GM12875 (cell line): ENCODE measurements around the gene EPN3.

ENCODE experiments used
- H3K4me3 ChIP-seq: one replicate; pipeline ENCODE4 v1.5.1; 2011; ENCODE audit warnings: low read depth, low read length, control low read depth
- TF ChIP-seq, protein P1 (sequence below): IDR thresholded peaks from 2 replicates; pipeline ENCODE4 v1.5.1; 2011; ENCODE audit warnings: low read depth, mild to moderate bottlenecking, control low read depth, inconsistent platforms, low read length, moderate library complexity, borderline replicate concordance; ENCODE audit not compliant: insufficient read depth

Gene EPN3

DNA sequence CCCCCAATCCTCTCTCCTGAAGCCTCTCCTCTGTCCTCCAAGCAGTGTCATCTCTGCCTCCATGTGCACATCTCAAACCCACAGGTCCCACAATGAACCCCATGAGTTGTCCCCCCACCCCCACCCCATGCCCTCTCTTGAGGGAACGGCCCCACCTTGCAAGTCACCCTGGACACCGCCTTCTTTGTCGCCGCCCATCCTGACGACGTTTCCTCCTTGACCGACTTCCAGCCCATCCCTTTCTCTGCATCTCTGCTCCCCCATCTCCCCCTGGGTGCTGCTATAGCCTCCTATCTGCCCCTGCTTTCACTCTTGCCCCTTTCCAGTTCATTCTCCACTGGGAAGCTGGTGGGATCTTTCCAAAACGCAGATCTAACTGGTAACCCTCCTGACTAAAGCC is 12.8 kb downstream of the EPN3 start:
- TF ChIP-seq, protein P1, sequence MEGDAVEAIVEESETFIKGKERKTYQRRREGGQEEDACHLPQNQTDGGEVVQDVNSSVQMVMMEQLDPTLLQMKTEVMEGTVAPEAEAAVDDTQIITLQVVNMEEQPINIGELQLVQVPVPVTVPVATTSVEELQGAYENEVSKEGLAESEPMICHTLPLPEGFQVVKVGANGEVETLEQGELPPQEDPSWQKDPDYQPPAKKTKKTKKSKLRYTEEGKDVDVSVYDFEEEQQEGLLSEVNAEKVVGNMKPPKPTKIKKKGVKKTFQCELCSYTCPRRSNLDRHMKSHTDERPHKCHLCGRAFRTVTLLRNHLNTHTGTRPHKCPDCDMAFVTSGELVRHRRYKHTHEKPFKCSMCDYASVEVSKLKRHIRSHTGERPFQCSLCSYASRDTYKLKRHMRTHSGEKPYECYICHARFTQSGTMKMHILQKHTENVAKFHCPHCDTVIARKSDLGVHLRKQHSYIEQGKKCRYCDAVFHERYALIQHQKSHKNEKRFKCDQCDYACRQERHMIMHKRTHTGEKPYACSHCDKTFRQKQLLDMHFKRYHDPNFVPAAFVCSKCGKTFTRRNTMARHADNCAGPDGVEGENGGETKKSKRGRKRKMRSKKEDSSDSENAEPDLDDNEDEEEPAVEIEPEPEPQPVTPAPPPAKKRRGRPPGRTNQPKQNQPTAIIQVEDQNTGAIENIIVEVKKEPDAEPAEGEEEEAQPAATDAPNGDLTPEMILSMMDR = no peak
- H3K4me3 ChIP-seq = no peak overlapping the region

DNA sequence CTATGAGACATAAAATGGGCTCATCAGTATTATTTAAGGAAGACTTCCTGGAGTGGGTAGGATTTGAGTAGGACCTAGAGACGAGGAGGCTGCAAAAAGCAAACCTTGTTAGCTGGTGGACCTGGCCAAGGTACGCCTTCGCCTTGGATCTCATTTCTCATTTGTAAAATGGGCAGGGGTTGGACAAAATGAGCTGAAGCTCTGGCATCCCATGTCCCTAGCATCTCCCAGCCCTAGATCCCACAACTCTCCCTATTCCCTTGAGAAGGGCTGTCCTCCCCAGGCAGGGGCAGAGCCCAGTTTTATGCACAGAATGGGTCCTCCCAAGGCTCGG is 14.1 kb downstream of the EPN3 start:
- H3K4me3 ChIP-seq = no peak overlapping the region
- TF ChIP-seq, protein P1 = no peak

DNA sequence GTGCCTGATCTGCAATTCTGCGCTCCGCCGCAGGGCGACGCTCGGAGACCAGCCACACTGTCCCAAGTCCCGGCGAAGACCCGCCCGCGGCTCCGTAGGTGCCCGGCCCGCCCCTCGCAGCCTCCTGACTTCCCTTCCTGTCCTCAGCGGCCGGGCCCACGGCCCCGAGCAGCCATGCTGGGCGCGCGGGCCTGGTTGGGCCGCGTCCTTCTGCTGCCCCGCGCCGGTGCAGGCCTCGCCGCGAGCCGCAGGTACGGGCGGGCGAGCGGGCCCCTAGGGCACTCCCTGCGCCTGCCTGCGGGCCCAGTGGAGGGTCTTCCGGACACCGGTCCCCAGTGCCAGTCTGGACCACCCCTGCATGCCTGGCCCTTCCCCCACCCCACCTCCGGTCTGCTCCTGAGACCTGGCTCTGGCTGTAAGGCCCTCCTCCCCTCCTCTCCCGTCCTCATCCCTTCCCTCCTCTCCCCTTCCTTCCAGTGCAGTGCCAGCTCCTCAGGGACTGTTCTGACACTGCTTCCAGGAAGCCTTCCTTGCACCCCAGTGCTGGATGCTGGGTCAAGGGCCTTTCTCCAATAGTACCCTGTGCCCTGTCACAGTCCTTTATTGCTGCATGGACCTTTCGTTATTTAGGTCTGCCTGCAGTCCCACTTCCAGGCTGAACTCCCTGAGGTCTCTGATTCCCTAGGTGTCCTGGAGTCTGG is 14.7 kb downstream of the EPN3 start, which contains the start of gene SPATA20:
TSS of gene SPATA20 (plus strand) at position 140 of the 701 bp plus-strand sequence. CDS start at position 175, 35 bp downstream.
- H3K4me3 ChIP-seq = peak within 1 kb of the TSS; percentile 58
- TF ChIP-seq, protein P1 = peak; percentile 99

DNA sequence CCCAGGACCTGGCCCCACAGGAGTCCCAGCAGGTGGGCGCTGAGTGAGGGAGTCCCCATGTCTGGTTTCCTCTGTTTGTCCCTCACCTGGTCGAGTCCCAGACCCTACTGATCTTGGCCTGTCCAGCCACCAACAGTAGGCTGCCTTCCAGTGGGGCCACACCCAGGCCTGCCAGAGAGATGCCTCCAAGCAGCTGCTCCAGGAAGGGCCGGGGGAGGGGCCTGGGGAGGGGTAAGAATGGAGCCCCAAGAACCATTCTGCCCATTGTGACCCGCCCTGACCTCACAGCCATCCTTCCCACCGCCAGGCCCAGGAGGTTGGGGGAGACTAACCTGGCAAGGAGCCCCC is 15.2 kb downstream of the EPN3 start:
- TF ChIP-seq, protein P1 = no peak

DNA sequence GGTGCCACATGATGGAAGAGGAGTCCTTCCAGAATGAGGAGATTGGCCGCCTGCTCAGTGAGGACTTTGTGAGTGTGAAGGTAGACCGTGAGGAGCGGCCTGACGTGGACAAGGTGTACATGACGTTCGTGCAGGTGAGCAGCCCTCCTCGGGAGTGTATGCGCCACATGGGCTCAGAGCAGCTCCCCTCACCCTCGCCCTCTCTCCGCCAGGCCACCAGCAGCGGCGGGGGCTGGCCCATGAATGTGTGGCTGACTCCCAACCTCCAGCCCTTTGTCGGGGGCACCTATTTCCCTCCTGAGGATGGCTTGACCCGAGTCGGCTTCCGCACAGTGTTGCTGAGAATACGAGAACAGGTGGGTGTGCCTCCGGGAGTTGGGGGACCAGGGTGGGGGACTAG is 16.3 kb downstream of the EPN3 start:
- no peak overlapping the region for H3K4me3 ChIP-seq
- TF ChIP-seq, protein P1 = no peak

More for the DNA sequence above, 15.2 kb downstream of the EPN3 start:
- H3K4me3 ChIP-seq = no peak overlapping the region

DNA sequence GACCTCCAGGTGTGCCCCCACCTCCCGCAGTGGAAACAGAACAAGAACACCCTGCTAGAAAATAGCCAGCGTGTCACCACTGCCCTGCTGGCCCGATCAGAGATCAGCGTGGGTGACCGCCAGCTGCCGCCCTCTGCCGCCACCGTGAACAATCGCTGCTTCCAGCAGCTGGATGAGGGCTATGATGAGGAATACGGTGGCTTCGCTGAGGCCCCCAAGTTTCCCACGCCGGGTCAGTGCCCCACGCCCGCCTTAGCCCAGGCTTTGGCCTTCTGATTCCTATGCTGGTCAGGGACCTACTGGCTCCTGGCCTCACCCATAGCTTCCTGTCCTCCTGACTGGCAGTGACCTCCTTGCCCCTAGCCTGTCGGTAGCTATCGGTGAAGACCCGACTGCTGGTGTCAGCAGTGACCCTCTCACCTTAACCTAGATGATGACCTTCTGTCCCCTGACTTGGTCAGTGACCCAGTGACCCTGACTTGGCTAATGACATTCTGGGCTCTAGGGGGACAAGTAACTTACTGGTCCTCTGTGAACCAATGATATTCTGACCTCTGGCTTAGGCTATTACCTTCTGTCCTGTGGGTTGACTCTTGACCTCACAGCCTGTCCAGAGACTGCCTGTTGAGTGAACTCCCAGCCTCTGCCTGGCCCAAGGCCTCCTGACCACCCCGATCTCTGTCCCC is 16.9 kb downstream of the EPN3 start:
- TF ChIP-seq, protein P1 = no peak

DNA sequence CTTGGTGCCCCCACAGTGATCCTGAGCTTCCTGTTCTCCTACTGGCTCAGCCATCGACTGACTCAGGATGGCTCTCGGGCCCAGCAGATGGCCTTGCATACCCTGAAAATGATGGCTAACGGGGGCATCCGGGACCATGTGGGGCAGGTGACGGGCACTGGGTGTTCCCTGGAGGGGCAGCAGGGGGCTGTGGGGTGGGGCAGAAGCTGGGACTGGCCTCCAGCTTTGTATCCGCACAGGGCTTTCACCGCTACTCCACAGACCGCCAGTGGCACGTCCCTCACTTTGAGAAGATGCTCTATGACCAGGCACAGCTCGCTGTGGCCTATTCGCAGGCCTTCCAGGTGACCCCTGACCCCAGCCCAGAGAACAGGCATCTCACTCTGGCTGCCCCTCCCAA is 17.4 kb downstream of the EPN3 start:
- TF ChIP-seq, protein P1 = no peak
- no peak overlapping the region for H3K4me3 ChIP-seq

More for the DNA sequence above, 16.9 kb downstream of the EPN3 start:
- no peak overlapping the region for H3K4me3 ChIP-seq
